Measurements from ENCODE around the gene PARM1.

PARM1 gene

DNA sequence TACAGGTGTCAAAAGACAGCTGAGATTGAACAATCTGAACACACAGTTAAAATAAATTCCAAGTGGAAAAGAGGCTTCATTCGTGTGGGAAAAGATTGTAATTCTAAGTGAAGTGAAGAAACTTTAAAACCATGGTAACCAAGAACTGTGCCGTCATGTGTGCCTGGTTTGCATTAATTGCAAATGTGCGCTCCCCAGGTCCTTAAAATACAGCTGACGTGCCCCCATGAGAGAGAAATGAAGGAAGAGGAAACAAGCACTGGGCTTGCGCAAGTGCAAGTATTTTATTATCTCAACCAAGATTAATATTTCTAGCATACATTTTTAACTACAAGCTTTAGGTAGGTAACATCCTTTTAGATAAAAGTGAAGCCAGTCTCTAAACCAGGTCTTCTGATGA, 92.5 kb downstream of the PARM1 start:
- H3K4me3 ChIP-seq (replicated peaks; ENCODE audit: low read depth, low read length) = no peak overlapping the region
- no peak for DNase-seq (ENCODE audit: low read depth)
- TF ChIP-seq, protein P1, sequence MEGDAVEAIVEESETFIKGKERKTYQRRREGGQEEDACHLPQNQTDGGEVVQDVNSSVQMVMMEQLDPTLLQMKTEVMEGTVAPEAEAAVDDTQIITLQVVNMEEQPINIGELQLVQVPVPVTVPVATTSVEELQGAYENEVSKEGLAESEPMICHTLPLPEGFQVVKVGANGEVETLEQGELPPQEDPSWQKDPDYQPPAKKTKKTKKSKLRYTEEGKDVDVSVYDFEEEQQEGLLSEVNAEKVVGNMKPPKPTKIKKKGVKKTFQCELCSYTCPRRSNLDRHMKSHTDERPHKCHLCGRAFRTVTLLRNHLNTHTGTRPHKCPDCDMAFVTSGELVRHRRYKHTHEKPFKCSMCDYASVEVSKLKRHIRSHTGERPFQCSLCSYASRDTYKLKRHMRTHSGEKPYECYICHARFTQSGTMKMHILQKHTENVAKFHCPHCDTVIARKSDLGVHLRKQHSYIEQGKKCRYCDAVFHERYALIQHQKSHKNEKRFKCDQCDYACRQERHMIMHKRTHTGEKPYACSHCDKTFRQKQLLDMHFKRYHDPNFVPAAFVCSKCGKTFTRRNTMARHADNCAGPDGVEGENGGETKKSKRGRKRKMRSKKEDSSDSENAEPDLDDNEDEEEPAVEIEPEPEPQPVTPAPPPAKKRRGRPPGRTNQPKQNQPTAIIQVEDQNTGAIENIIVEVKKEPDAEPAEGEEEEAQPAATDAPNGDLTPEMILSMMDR (IDR thresholded peaks at IDR 0.05; ENCODE audit: low read length, missing control alignments) = no peak

DNA sequence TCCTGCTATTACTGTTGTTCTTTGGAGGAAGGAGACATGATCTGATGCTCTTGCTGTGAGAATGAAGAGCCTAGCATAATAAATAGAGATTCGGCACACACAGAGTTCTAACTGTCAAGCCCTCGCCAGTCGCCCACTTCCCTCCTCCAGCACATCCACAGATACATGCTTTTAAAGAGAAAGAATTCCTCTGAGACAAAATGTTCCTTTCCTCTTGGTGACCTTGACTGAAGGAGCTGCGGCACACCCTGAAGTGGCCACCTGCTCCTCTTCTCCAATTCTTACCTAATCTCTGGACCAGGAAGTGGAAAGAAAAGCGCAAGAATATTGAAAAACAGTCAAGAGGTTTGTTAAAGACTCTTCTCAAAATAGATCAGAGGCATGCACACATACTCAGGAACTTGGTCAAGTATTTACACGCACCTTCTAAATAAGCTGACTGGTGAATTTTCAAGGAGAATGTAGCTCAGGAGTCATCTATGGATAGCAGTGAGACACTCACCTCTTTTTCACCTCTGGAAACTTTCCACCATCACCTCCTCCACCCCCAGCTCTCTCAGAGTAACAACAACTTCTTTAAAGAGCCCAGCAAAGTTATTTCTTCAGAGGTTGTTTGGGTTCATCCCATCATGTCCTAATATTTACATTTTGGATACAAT, 95.4 kb downstream of the PARM1 start:
- DNase-seq (ENCODE audit: low read depth) = no peak
- no peak overlapping the region for H3K4me3 ChIP-seq (replicated peaks; ENCODE audit: low read depth, low read length)
- TF ChIP-seq, protein P1 (IDR thresholded peaks at IDR 0.05; ENCODE audit: low read length, missing control alignments) = no peak

DNA sequence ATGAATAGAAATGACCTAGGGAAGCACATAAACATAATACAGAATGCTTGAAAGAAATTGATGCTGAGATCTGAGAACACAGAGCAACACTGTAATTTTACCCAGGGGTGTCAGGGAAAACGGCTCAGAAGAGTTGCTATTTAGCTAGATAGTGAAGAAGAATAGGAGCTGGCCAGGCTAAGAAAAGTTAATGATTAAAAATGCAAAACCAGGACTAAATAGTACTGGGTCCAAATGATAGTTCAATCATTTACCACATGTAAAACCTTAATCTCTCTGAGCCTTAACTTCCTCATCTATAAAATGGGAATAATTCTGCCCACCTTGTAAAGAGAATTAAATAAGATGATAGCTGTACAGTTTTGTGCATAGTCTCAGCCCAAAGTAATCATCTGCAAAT, 97.1 kb downstream of the PARM1 start:
- DNase-seq (ENCODE audit: low read depth) = no peak
- TF ChIP-seq, protein P1 (IDR thresholded peaks at IDR 0.05; ENCODE audit: low read length, missing control alignments) = no peak
- no peak overlapping the region for H3K4me3 ChIP-seq (replicated peaks; ENCODE audit: low read depth, low read length)

DNA sequence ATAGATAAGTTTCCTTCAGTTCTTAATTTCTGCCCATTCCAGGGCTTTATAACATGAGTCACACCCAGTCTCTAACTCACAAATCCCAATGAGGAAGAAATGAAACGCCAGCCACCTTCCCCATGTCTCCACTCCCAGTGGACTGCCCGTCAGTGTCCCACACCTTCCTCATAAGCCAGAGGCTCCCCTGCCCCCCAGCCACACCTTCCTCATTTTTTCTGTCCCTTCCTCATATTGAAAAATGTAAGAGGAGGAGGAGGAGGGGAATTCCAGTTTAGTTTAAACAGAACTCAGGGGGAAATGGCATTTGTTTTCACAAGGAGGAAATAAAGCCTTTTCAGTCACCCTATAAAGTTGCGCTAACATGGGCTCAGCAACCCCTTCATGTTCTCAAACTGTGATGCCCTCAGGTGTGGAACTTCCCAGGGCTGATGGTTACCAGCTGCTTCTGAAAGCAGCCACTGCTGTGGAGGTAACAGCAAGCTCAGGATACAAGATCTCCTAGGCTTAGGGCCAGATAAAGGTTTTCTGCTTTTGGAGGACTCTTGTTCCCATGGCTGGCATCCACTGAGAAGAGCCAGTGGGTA, 97.8 kb downstream of the PARM1 start:
- no peak for DNase-seq (ENCODE audit: low read depth)
- no peak overlapping the region for H3K4me3 ChIP-seq (replicated peaks; ENCODE audit: low read depth, low read length)
- TF ChIP-seq, protein P1 (IDR thresholded peaks at IDR 0.05; ENCODE audit: low read length, missing control alignments) = no peak

DNA sequence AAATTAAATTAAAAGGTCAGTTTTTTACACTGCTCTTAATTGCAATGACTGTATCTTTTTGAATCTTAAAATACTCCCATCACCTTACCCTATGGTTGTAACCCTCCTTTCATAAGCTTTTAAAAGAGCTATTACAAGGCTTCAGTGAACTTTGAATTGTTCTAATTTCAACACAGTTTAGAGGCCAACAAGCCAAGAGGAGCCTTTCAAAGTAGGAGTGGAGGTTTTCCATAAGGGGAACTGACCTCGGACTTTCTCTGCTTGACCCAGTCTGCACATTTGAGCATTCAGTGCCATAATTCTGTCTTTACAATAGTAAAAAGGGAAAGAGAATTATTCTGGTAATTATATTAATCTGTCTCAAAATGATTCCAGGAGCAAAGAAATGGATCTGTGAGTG, 98.9 kb downstream of the PARM1 start:
- no peak for DNase-seq (ENCODE audit: low read depth)
- H3K4me3 ChIP-seq (replicated peaks; ENCODE audit: low read depth, low read length) = no peak overlapping the region
- TF ChIP-seq, protein P1 (IDR thresholded peaks at IDR 0.05; ENCODE audit: low read length, missing control alignments) = no peak

DNA sequence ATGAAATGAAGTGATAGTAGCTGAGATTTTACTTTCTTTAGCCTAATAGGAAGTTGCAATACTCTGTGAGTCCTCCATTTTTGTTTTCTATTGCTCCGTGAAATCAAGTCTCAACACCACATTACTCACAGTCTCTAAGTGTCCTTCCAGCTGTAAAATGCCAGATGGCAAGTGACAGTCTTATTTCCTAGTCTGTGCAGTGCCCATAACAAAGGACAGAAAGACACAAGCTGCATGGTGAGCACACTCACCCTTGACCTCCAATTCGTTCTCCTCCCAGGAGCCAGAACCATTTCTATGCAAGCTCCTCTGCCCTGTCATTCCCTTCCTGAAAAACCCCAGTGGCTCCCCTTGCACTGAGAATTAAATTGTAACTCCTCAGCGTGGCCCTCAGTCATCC, 101.6 kb downstream of the PARM1 start:
- H3K4me3 ChIP-seq (replicated peaks; ENCODE audit: low read depth, low read length) = no peak overlapping the region
- TF ChIP-seq, protein P1 (IDR thresholded peaks at IDR 0.05; ENCODE audit: low read length, missing control alignments) = no peak
- no peak for DNase-seq (ENCODE audit: low read depth)

DNA sequence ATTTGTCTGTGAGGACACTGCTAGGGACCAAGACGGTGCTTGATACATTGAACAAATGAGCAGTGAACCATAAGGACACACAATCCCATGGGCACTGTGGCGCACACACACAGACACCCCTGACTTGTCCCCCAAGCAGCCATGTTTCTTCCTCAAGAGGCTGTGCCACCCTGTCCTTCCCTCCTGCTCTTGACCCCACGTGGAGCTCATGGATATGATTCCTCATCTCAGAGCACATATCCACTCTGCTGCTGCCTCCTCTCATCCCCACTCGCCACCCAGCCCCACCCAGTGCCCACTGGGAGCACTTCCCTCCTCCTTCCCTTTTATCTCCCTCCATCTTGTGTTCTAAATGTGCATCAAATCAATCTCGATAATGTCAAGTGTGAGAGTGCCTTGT, 102.4 kb downstream of the PARM1 start:
- DNase-seq (ENCODE audit: low read depth) = no peak
- no peak overlapping the region for H3K4me3 ChIP-seq (replicated peaks; ENCODE audit: low read depth, low read length)
- TF ChIP-seq, protein P1 (IDR thresholded peaks at IDR 0.05; ENCODE audit: low read length, missing control alignments) = no peak

Measured in fibroblast of pulmonary artery (primary cell).